Measurements from ENCODE around the gene NFKBIE.

Gene NFKBIE

DNA sequence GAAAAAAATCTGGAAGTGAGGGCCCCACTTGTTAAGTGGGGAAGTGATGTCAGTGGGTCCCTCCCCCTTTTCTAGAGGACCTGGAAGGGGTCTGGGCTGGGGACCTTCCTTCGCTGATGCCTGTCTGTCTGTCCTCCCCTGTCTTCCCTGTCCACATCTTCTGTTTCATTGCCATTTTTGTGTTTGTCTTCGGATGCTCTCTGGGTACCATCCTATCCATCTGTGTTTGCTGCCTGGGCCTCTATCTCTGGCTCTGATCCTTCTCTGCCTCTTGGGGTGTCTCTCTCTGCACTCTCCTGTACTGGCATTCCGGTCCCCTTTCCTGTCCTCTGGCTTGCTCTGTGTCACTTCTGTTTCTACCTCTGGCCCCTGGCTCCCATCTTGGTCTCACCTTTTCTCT lies 7.2 kb upstream of the NFKBIE start:
- DNase-seq = no peak

- DNase-seq = no peak
Observed at GRCh38 chr6:44271914-44272313, 6.6 kb upstream of the NFKBIE start.

GRCh38 chr6:44271406-44271723 lies 6.0 kb upstream of the NFKBIE start:
- no peak for DNase-seq

DNA sequence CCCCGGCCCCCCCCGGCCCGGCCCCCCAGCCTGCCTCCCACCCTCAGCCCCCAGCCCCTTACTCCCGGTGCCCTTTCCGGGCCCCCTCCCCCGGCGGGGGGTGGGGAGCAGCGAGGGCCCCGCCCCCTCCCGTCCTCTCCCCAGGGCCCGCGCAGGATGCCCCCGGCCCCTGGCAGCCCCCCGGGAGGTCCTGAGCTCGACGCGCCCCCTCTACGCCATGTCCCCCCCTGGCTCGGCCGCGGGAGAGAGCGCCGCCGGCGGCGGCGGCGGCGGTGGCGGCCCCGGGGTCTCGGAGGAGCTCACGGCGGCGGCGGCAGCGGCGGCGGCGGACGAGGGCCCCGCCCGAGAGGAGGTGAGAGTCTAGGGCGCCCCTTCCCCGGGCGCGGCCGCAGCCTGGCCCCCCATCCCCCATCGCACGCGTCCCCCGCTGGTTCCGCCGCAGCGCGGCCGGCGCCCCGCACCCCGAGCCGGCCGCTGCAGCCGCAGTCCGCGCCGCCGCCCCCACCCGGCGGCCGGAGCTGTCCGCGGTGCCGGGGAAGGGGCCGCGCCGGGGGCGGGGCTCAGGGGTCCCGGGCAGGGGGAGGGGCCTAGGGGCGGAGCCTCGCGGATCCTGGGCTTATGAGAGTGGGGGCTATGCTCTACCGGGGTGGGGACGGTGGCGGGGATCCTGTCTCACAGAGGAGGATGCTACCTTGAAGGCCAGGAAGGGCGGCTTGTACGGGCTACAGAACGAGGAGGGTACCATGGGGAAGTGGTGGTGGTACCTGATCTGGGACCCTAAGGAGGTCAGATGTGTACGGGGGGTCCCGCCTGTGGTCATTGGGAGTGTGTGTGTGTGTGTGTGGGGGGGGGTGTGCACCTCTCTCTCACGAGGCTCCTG lies 5.4 kb upstream of the NFKBIE start:
- peak; percentile 17 for DNase-seq

DNA sequence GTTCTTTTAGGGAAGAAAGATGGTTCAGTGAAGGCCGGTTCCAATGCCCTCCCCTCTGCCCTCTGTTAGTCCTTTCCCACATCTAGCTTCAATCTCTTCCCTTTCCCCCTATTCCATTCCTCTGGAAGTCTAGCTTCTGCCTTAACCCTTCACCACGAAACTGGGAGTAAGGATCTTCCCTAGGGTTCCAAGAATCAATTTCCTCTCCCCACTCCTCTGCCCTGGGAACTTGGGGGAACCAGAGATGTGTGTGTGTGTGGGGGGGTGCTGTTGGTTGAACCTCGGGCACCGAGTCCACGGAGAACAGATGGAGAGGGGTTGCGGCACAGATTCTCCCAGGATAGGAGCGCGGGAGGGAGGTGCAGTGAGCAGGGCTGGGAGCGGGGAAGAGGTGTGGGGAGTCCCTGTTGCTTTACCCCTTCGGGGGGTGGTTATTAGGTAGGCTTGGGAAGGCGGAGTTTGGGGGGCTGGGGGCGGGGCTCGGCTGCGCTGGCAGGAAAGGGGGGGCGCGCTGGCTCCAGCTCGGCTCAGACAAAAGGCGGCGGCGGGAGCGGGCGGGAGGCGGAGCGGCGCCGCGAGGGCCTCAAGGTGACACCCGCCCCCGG lies 4.7 kb upstream of the NFKBIE start, which contains the start of gene TMEM151B:
TSS of gene TMEM151B (plus strand) at position 530 of the 605 bp plus-strand sequence. CDS start 293 bp downstream, outside the sequence.
- DNase-seq = no peak

GRCh38 chr6:44269178-44269920 lies 4.0 kb upstream of the NFKBIE start:
- DNase-seq = no peak

DNA sequence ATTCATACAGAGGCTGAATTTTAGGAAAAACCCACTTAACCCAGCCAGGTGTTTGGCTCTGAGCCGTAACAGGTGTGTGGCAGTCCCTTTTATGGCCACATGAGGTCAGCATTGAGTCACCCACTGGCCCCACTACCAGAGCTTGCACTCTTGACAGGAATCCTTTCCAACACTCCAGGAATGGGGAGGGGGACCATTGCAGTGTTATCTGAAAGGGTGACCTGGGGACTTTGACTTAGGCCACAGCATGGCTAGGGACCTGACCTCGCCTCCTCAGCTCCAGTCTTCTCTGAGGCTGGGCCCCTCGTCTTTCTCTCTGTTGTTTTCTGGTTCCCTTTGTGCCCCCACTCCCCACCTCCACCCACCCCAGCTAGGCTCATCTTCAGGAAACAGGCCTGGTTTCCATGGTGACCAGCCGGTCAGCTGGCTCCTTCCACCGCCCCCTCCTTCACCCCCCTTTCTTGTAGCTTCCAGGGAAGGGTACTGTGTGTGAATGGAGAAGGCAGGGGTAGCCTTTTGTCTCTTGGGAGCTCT lies 2.8 kb upstream of the NFKBIE start:
- peak; percentile 87 for DNase-seq

GRCh38 chr6:44267252-44267651 lies 1.9 kb upstream of the NFKBIE start:
- no peak for DNase-seq

GRCh38 chr6:44266347-44266746 lies 996 bp upstream of the NFKBIE start:
- no peak for DNase-seq

GRCh38 chr6:44265722-44266233 lies 427 bp upstream of the NFKBIE start:
- DNase-seq = no peak

DNA sequence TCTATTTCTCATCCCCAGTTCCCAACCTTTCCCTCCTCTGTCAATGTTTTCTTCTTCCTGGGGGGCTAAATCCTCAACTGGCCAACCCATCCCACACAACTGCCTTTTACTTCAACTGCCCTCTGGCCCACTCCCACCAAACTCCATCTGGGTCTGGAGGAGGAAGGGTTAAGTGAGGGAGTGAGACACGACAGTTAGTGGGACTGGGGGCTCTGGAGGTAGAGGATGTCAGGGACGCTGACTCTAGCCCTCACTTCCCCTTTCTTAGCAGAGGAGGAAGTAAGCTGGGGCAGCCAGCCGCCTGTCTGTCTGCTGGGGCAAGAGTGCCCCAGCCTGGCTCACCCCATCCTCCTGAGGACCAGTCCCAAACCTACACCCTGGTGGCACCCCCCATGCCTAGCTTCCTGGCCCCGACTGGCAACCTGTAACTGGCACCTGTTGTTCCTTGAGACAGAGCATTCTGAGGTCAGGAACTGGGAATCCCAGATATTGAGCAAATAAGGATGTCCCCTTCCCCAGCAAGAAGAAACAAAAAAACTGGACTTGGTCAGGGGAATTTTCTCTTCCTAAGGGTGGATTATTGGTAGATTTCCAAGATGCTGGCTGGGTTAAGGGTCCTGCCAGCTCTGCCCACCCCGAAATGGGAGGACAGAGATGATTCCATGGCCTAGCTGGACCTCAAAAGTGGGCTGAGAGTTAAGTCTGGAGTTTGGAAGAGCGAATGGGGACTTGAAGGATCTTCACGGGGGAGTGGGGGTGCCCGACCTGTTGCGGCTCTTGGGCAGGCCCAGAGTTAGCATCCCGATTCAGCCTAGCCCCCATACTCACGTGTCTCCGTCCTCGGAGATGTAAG lies 971 bp downstream of the NFKBIE start:
- DNase-seq = no peak

GRCh38 chr6:44263354-44264100 lies 1.8 kb downstream of the NFKBIE start:
- no peak for DNase-seq

- no peak for DNase-seq
Observed at GRCh38 chr6:44262467-44263353, 2.6 kb downstream of the NFKBIE start.

DNA sequence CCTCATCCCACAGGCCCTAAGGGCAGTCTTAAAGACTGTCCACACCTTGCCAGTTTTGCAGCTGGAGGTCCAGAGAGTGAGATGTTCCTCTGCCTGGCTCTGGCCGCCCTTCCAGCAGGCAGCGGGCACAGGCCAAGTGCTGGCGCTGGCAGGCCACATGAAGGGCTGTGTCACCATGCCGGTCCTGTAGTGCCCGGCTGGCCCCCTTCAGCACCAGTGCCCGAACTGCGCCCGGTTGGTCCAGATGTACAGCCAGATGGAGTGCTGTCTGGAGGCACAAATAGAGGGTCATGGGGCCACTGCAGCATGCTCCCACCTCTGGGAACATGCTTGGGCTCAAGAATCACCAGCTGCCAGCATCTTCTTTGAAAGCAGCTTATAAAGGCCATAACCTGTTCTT lies 3.8 kb downstream of the NFKBIE start:
- no peak for DNase-seq

- no peak for DNase-seq
Observed at GRCh38 chr6:44260451-44261297, 4.7 kb downstream of the NFKBIE start.

GRCh38 chr6:44260011-44260410 lies 5.3 kb downstream of the NFKBIE start:
- DNase-seq = no peak

DNA sequence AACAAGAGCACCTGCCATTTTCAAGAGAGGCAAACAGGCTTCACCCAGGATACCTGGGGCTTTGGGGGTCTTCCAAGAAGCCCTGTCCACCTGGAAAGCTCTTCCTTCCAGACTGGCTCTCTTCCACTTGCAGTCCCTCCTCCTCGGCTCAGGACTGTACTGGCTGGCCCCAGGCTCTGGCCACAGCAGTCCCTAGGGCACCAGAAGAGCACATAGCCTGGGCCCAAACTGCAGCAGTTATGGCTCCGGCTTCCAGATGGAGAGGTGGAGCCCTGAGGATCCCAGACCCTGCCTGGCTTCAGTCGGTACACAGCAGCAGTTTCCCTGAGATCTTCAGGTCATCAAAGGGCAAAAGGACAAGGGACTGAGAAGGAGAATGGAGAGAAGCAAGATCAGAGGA lies 6.4 kb downstream of the NFKBIE start:
- DNase-seq = no peak

GRCh38 chr6:44258325-44258863 lies 7.0 kb downstream of the NFKBIE start:
- DNase-seq = no peak

GRCh38 chr6:44257753-44258324 lies 7.5 kb downstream of the NFKBIE start:
- no peak for DNase-seq

Measured in NCI-H510A treated with DMSO at 0.1 percent for 48 hours (cell line).